Measurements from ENCODE around the gene CNTNAP2. TPM values are rescaled to one million over a fixed set of nuclear protein-coding genes. Genes with fewer than 3 reads are reported as not detected.

CNTNAP2 gene
- total RNA-seq, 1 donor from 2014 or later, result 1.9 TPM

- no peak for DNase-seq
Observed at GRCh38 chr7:147497246-147497645, 1380.6 kb downstream of the CNTNAP2 start.

GRCh38 chr7:147498081-147498480, 1381.5 kb downstream of the CNTNAP2 start:
- no peak for DNase-seq

- DNase-seq, result no peak
Observed at GRCh38 chr7:147509035-147509501, 1392.5 kb downstream of the CNTNAP2 start.

GRCh38 chr7:147509541-147510200, 1393.1 kb downstream of the CNTNAP2 start:
- no peak for DNase-seq

GRCh38 chr7:147510201-147510542, 1393.6 kb downstream of the CNTNAP2 start:
- no peak for DNase-seq

GRCh38 chr7:147510923-147511322, 1394.3 kb downstream of the CNTNAP2 start:
- no peak for DNase-seq

GRCh38 chr7:147513451-147513850, 1396.8 kb downstream of the CNTNAP2 start:
- no peak for DNase-seq

GRCh38 chr7:147516391-147516790, 1399.8 kb downstream of the CNTNAP2 start:
- DNase-seq, result no peak

- DNase-seq, result no peak
Observed at GRCh38 chr7:147519062-147519461, 1402.5 kb downstream of the CNTNAP2 start.

GRCh38 chr7:147523056-147523455, 1406.5 kb downstream of the CNTNAP2 start:
- DNase-seq, result no peak

GRCh38 chr7:147524726-147525250, 1408.2 kb downstream of the CNTNAP2 start:
- no peak for DNase-seq

- DNase-seq, result no peak
Observed at GRCh38 chr7:147525325-147525724, 1408.7 kb downstream of the CNTNAP2 start.

- no peak for DNase-seq
Observed at GRCh38 chr7:147535701-147536111, 1419.1 kb downstream of the CNTNAP2 start.

GRCh38 chr7:147539685-147540084, 1423.1 kb downstream of the CNTNAP2 start:
- DNase-seq, result no peak

- DNase-seq, result no peak
Observed at GRCh38 chr7:147540743-147541142, 1424.1 kb downstream of the CNTNAP2 start.

- DNase-seq, result no peak
Observed at GRCh38 chr7:147541261-147541660, 1424.7 kb downstream of the CNTNAP2 start.

GRCh38 chr7:147547252-147547897, 1430.8 kb downstream of the CNTNAP2 start:
- DNase-seq, result no peak

- no peak for DNase-seq
Observed at GRCh38 chr7:147556317-147556716, 1439.7 kb downstream of the CNTNAP2 start.

- DNase-seq, result no peak
Observed at GRCh38 chr7:147563669-147564068, 1447.1 kb downstream of the CNTNAP2 start.

- no peak for DNase-seq
Observed at GRCh38 chr7:147564786-147565476, 1448.3 kb downstream of the CNTNAP2 start.

- no peak for DNase-seq
Observed at GRCh38 chr7:147567043-147567442, 1450.4 kb downstream of the CNTNAP2 start.

GRCh38 chr7:147569116-147569913, 1452.7 kb downstream of the CNTNAP2 start:
- DNase-seq, result no peak

Data from skin of body (tissue), 2 donors.